ENCODE measurements around the gene CD247.

The CD247 gene

GRCh38 chr1:167431909-167432650 lies 86.2 kb downstream of the CD247 start:
- H3K4me3 ChIP-seq (ENCODE audit: low read depth, low read length) = no peak overlapping the region
- TF ChIP-seq CTCF (IDR thresholded peaks at IDR 0.05; ENCODE audit: borderline replicate concordance, insufficient read depth, low read depth, low read length) = no peak

- no peak for TF ChIP-seq CTCF (IDR thresholded peaks at IDR 0.05; ENCODE audit: borderline replicate concordance, insufficient read depth, low read depth, low read length)
Observed at GRCh38 chr1:167431261-167431908, 86.9 kb downstream of the CD247 start.

GRCh38 chr1:167430849-167431242 lies 87.5 kb downstream of the CD247 start:
- no peak for TF ChIP-seq CTCF (IDR thresholded peaks at IDR 0.05; ENCODE audit: borderline replicate concordance, insufficient read depth, low read depth, low read length)
- no peak overlapping the region for H3K4me3 ChIP-seq (ENCODE audit: low read depth, low read length)

More at GRCh38 chr1:167431261-167431908, 86.9 kb downstream of the CD247 start:
- no peak overlapping the region for H3K4me3 ChIP-seq (ENCODE audit: low read depth, low read length)

GRCh38 chr1:167430134-167430848 lies 88.0 kb downstream of the CD247 start:
- TF ChIP-seq CTCF (IDR thresholded peaks at IDR 0.05; ENCODE audit: borderline replicate concordance, insufficient read depth, low read depth, low read length) = no peak
- H3K4me3 ChIP-seq (ENCODE audit: low read depth, low read length) = no peak overlapping the region

GRCh38 chr1:167429612-167430011 lies 88.7 kb downstream of the CD247 start:
- H3K4me3 ChIP-seq (ENCODE audit: low read depth, low read length) = no peak overlapping the region
- TF ChIP-seq CTCF (IDR thresholded peaks at IDR 0.05; ENCODE audit: borderline replicate concordance, insufficient read depth, low read depth, low read length) = no peak

- no peak for TF ChIP-seq CTCF (IDR thresholded peaks at IDR 0.05; ENCODE audit: borderline replicate concordance, insufficient read depth, low read depth, low read length)
- H3K4me3 ChIP-seq (ENCODE audit: low read depth, low read length) = no peak overlapping the region
Observed at GRCh38 chr1:167428395-167428794, 89.9 kb downstream of the CD247 start.

Measured in GM12875 (cell line).